Cortex of kidney (tissue), 1 donor: ENCODE results near the gene PLB1.

Experiments
- DNase-seq: peaks from one replicate; lab custom pipeline; 2025; lab: John Stamatoyannopoulos, UW

Gene PLB1

GRCh38 chr2:28495551-28496250 lies at the start of gene PLB1:
TSS of gene PLB1 (plus strand) at chr2:28496060. CDS start at chr2:28496115, 55 bp downstream.
- DNase-seq = no peak

DNA sequence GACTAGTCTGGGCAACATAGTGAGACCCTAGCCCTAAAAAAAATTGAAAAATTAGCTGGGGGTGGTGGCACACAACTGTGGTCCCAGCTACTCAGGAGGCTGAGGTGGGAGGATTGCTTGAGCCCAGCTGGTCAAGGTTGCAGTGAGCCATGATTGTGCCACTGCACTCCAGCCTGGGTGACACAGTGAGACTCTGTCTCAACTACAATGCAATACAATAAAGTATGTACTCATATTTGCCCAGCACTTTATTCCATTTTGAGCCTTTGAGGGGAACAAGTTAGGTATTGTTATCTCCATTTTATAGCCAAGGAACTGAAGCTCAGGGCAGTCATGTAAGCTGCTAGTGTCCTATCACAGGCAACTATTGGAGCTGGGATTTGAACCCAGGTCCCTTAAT lies 49.3 kb upstream of the PLB1 start:
- no peak for DNase-seq

- DNase-seq = no peak
Measured at GRCh38 chr2:28447086-28447485, 48.8 kb upstream of the PLB1 start.

GRCh38 chr2:28447943-28448792 lies 47.7 kb upstream of the PLB1 start:
- DNase-seq = no peak

DNA sequence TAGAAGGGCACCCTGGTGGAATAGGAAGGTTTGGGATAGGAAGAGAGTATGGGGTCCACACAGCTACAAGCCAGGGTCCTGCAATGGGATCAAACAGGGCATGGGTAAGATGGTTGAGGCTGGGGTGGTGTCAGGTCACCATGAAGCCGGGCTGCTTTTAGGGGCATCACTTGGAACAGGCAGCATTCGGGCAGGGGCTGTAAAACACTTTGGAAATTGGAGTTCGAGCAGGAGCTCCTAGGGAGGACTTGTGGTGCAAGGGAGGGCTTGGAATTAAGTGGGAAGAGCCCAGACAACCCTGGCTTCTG lies 47.1 kb upstream of the PLB1 start:
- no peak for DNase-seq

DNA sequence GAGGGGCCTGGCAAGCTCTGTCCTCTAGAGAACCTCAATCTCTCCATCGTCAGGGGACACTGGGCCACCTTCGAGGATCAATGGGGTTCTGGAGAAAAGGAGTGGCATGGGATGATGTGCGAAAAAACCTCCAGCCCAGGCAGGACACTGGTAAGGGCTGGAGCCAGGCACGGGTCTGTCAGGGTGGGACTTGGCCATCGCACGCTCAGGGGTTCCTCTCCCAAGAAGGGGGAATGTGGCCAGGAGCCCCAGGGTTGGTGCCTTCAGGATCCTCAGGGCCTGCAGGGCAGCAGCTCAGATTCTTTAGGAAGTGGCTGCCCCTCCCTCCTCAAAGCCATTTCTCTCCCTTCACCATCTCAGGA lies 46.8 kb upstream of the PLB1 start:
- DNase-seq = no peak

DNA sequence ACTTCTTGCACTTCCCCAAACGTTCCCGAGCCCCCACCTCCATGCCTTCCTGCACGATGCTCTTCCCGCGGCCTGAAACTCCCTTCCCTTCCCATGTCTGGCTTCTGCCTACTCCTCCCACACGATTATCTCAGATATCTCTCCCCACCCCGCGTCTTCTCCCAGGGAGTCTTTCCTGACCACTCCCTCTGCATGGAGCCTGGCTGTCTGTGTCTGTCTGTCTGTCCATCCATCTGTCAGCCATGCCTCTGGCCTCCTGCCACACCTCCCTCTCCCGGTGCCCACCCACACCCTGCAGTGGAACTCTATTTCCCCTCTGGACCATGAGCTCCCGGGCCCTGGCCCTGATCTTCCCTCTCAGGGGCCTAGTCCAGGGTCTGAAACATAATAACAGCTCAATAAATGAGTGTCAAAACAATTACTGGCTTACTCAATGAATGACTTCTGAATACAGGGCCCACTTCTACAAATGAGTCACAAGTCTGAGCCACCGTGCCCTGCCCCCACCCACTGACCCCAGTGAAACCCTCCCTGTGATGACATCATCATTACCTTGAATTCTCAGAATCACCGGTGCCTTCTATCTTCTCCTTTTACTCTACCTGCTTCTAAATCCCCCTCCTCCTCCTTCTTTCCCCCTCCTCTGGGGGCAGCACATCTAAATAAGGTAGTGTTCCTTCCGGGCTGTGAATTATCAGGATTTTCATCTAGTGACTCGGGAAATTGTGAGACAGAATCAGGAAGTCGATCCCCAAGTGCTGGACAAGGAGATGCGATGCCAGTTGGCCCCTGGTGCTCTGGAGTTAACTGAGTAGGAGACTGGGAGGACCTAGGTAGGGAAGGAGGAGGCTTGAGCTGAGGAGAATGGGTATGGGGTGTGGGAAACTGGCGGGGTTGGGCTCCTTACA lies 46.1 kb upstream of the PLB1 start:
- no peak for DNase-seq

- DNase-seq = no peak
Measured at GRCh38 chr2:28450901-28451565, 44.8 kb upstream of the PLB1 start.

DNA sequence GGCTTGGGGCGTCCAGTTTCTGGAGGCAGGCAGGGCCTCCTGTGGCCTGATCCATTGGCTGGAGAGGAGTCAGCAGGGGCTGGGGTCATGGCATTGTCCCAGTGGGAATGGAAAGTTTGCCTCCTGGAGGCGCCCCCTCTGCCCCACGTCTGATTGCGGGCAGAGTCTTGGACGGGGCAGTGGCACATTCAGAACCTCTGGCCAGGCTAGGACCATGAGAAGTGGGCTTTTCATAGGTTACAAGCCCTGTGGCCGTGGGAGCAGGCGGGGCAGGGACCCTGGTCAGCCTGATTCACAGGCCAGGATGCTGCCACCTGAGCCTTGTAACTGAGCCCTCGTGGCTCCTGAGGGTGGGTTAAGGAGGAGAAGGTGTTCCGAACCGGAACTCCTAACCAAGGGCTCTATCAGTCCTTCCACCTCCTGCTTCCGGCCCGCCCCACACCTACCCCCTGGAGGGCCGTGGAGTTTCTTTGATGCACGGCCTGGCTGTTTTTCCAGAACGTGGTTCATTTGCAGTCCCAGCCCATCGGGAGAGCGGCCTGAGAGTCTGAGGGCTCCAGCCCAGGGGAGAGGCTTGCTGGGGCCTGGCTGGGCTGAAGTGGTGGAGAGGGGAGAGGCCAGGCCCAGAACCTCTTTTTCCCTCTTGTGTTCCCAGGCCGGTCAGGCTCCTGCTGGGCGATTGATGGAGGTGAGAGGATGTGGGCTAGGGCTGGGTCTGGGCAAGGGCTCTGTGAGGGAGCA lies 43.9 kb upstream of the PLB1 start:
- no peak for DNase-seq

GRCh38 chr2:28452534-28453081 lies 43.3 kb upstream of the PLB1 start:
- no peak for DNase-seq

DNA sequence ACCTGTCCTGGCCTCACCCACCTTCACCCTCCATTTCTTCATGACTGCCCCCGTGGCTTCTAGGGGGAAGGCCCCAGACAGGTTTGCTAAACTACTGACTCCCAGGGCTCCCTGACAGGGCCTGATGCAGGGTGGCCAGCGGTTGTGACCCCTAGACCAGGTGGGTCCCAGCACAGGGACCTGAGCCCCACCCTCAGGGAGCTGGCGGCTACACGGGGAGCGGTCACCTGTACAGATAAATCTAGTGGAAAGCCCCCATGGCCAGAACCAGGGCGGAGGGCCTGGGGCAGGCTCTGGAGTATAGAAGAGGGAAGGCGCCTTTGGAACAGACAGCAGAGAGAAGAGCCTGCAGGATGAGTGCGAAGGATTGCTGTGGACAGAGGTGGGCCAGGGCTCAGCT lies 42.5 kb upstream of the PLB1 start:
- DNase-seq = no peak

- DNase-seq = no peak
Measured at GRCh38 chr2:28454016-28454930, 41.6 kb upstream of the PLB1 start.

GRCh38 chr2:28457237-28457636 lies 38.6 kb upstream of the PLB1 start:
- no peak for DNase-seq

DNA sequence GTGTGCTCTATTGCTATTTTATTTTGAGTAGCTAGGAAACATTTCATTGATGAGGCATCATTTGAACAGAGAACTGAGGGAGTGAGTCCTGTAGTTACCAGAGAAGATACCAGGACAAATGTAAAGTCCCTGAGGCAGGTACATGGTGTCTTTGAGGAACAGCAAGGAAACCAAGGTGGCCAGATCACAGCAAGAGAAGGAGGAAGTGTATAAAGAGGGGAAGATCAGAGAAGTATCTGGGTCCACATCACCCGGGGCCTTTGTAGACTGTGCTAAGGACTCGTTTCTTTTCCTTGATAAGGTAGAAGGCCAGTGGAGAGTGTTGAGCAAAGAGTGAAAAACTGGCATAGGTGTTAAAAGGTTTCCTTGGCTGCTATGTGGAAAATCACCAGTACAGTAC lies 34.8 kb upstream of the PLB1 start:
- no peak for DNase-seq

DNA sequence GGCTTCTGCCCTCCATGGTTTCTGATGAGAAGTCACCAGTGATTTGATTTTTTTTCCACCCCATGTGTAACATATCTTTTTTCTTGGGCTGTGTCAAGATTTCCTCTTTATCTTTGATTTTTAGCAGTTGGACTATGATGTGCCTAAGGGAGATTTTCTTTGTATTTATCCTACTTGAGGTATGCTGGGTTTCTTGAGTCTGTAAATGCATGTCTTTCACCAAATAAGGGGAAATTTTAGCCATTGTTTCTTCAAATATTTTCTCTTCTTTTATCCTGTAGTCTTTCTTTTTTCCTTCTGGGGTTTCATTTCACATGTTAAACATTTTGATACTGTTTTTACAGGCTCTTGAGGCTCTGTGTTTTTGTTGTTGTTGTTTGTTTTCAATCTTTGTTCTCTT lies 33.7 kb upstream of the PLB1 start:
- no peak for DNase-seq

DNA sequence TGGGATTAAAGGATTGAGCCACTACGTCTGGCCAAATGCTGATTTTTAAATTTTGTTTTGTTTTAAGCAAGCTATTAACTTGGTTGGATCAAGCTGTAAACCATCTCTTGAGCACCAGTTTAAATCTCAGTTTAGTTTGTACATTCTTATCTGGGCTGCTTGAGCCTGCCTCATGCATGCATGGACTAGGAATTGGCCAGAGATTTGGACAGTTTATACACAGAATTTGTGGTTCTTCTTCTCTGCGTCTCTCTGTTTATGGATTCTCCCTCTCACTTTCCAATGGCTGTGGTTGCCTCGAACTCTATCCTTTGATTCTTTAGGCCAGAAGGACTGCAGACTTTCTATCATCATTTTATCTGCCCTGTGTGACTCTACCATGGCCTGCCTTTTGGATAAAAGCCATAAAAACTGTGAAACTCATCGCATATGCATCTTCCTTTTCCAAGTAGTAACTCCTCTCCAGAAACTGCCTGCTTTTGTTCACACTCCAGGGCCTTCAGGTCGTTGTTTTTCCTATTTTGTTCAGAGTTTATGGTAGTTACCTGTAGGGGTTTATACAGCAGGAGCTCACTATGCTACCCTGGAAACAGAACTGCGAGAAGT lies 32.5 kb upstream of the PLB1 start:
- DNase-seq = no peak

- no peak for DNase-seq
Measured at GRCh38 chr2:28463893-28464292, 32.0 kb upstream of the PLB1 start.

GRCh38 chr2:28465148-28465885 lies 30.5 kb upstream of the PLB1 start:
- DNase-seq = no peak

GRCh38 chr2:28469304-28469703 lies 26.6 kb upstream of the PLB1 start:
- no peak for DNase-seq
